ENCODE measurements around the gene HYAL3.

Gene HYAL3

DNA sequence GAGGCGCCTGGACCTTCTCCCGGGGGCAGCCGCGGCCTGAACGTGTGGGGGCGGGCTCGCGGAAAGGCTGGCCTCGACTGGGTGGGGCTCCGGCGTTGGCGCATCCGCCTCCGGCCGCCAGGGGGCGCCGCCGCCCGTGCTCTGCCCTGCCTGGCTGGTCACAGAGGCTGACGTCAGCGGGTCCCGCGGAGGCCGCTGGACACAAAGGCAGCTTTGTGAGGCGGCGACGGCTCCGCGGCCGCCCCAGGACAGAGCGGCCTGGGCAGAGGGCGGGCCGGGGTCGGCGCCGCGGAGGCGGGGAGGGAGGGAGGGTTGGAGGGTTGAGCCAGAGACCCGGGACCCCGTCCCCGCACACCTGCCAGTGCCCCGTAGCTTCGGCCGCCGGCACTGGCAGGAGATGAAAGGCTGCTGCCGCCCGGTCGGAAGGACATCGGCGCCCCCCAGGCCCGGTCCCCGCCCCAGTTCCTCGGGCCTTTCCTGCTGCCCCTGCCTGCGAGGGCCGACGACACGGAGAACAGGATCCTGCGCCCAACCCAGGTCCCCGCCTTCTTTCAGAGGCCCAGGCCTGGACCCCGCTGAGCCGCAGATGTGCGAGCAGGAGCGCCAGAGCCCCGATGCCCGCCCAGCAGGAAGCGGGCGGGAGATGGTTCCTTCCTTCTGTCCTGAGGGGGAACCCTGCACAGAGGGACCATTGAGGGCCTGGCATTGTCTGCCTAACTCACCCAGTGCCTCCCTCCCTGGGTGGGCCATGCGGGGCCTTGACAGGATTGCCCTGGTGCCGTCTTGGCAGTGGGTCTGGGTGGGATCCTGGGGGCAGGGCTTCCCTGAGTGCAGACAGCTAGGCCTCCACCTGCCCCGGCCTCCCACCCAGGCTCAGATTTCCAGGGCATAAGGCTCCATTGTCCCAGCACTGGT, 38.9 kb downstream of the HYAL3 start:
- Histone ChIP-seq H3K9me3 (ENCODE audit: control insufficient read depth, insufficient read depth, low read length) (no peaks in the 10 kb centered on the region), H3K27me3 (ENCODE audit: control insufficient read depth, low read length) (no peaks in the 10 kb centered on the region), H3K36me3 (ENCODE audit: control insufficient read depth, low read length) (peaks cover 23% of the 10 kb centered on the region), H3K9me2 (replicated peaks; ENCODE audit: control insufficient read depth, low read length) (no peaks in the 10 kb centered on the region), H3K79me2 (ENCODE audit: control insufficient read depth, low read length) (no peaks in the 10 kb centered on the region), H3K27ac (ENCODE audit: low read depth, low read length) (no peak overlapping the region), H3K4me1 (ENCODE audit: control insufficient read depth, low read length) (peaks cover 10% of the 10 kb centered on the region), H3K4me2 (ENCODE audit: low read length) (peak overlapping the region; percentile 69), H4K20me1 (ENCODE audit: control insufficient read depth, insufficient read depth, low read depth, low read length) (no peaks in the 10 kb centered on the region), H3F3A (ENCODE audit: control insufficient read depth, insufficient read depth) (no peaks in the 10 kb centered on the region; the same call in 1 of the 2 replicates), H3K4me3 (ENCODE audit: low read length) (peak overlapping the region; percentile 66)
- TF ChIP-seq EZH2phosphoT487 (IDR thresholded peaks at IDR 0.05; ENCODE audit: borderline replicate concordance, low read length): no peak
- TF ChIP-seq, protein P1, sequence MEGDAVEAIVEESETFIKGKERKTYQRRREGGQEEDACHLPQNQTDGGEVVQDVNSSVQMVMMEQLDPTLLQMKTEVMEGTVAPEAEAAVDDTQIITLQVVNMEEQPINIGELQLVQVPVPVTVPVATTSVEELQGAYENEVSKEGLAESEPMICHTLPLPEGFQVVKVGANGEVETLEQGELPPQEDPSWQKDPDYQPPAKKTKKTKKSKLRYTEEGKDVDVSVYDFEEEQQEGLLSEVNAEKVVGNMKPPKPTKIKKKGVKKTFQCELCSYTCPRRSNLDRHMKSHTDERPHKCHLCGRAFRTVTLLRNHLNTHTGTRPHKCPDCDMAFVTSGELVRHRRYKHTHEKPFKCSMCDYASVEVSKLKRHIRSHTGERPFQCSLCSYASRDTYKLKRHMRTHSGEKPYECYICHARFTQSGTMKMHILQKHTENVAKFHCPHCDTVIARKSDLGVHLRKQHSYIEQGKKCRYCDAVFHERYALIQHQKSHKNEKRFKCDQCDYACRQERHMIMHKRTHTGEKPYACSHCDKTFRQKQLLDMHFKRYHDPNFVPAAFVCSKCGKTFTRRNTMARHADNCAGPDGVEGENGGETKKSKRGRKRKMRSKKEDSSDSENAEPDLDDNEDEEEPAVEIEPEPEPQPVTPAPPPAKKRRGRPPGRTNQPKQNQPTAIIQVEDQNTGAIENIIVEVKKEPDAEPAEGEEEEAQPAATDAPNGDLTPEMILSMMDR (IDR thresholded peaks at IDR 0.05; ENCODE audit: low read depth, low read length, poor library complexity, severe bottlenecking): peak; percentile 90

DNA sequence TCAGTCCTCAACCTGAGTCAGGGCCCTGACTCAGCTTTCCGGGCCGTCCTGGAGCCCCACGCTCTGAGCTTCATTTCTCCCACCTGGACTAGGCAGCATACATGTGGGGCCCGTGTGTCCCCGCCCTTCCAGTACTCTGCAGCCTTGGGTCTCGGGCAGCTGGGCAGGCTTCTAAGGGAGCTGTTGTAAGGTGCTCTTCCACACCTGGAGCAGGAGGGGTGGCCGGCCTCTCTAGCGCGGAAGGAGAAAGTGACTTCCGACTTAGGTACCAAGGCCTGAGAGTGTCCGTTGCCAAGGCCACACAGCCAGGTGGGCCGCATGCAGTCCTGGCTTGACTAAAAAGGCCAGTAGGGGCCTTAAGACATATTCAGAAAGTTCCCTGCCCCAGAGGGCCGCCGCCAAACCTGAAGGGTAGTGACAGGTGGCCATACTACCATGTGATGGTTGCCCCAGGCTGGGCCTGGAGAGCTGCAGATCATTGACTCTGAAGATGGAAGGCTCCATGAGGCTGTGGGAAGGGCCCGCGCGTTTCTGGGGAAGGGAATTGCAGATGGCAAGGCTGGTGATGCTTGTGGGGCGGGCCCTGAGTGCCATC, 39.7 kb downstream of the HYAL3 start:
- Histone ChIP-seq H3K4me3 (ENCODE audit: low read length) (peak overlapping the region; percentile 66), H3K9me3 (ENCODE audit: control insufficient read depth, insufficient read depth, low read length) (no peaks in the 10 kb centered on the region), H3K36me3 (ENCODE audit: control insufficient read depth, low read length) (peaks cover 30% of the 10 kb centered on the region), H3F3A (ENCODE audit: control insufficient read depth, insufficient read depth) (no peaks in the 10 kb centered on the region; the same call in 1 of the 2 replicates), H4K20me1 (ENCODE audit: control insufficient read depth, insufficient read depth, low read depth, low read length) (no peaks in the 10 kb centered on the region), H3K4me2 (ENCODE audit: low read length) (peak overlapping the region; percentile 69), H3K27me3 (ENCODE audit: control insufficient read depth, low read length) (no peaks in the 10 kb centered on the region), H3K9me2 (replicated peaks; ENCODE audit: control insufficient read depth, low read length) (no peaks in the 10 kb centered on the region), H3K79me2 (ENCODE audit: control insufficient read depth, low read length) (no peaks in the 10 kb centered on the region), H3K27ac (ENCODE audit: low read depth, low read length) (no peak overlapping the region), H3K4me1 (ENCODE audit: control insufficient read depth, low read length) (peaks cover 10% of the 10 kb centered on the region)
- TF ChIP-seq EZH2phosphoT487 (IDR thresholded peaks at IDR 0.05; ENCODE audit: borderline replicate concordance, low read length): no peak
- TF ChIP-seq, protein P1 (IDR thresholded peaks at IDR 0.05; ENCODE audit: low read depth, low read length, poor library complexity, severe bottlenecking): no peak

DNA sequence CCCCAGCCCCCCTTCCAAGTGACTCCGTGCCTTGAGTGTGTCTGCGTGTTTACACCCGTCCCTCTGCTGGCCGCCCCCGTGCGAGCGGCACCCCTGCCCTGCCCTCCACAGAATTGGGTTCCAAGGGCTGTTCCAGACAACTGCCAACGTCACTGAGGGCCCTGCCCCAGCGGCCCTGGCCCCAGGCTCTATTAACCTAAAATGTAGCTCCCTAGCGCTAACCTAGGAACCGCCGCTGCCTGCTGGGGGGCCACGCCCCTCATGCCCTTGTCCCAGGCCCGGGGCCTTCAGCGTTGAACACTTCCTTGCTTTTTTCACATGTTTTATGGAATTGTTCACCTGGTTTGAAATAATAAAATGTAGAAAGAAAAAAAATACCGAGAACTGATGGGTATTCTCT, 40.2 kb downstream of the HYAL3 start:
- TF ChIP-seq, protein P1 (IDR thresholded peaks at IDR 0.05; ENCODE audit: low read depth, low read length, poor library complexity, severe bottlenecking): no peak
- no peak for TF ChIP-seq EZH2phosphoT487 (IDR thresholded peaks at IDR 0.05; ENCODE audit: borderline replicate concordance, low read length)
- Histone ChIP-seq H3K9me3 (ENCODE audit: control insufficient read depth, insufficient read depth, low read length) (no peaks in the 10 kb centered on the region), H4K20me1 (ENCODE audit: control insufficient read depth, insufficient read depth, low read depth, low read length) (no peaks in the 10 kb centered on the region), H3K36me3 (ENCODE audit: control insufficient read depth, low read length) (peaks cover 36% of the 10 kb centered on the region), H3F3A (ENCODE audit: control insufficient read depth, insufficient read depth) (no peaks in the 10 kb centered on the region; the same call in 1 of the 2 replicates), H3K79me2 (ENCODE audit: control insufficient read depth, low read length) (no peaks in the 10 kb centered on the region), H3K27ac (ENCODE audit: low read depth, low read length) (no peak overlapping the region), H3K27me3 (ENCODE audit: control insufficient read depth, low read length) (no peaks in the 10 kb centered on the region), H3K4me2 (ENCODE audit: low read length) (no peak overlapping the region), H3K9me2 (replicated peaks; ENCODE audit: control insufficient read depth, low read length) (no peaks in the 10 kb centered on the region), H3K4me3 (ENCODE audit: low read length) (no peak overlapping the region), H3K4me1 (ENCODE audit: control insufficient read depth, low read length) (peaks cover 10% of the 10 kb centered on the region)
